ENCODE measurements around the gene PDE9A.

DNA sequence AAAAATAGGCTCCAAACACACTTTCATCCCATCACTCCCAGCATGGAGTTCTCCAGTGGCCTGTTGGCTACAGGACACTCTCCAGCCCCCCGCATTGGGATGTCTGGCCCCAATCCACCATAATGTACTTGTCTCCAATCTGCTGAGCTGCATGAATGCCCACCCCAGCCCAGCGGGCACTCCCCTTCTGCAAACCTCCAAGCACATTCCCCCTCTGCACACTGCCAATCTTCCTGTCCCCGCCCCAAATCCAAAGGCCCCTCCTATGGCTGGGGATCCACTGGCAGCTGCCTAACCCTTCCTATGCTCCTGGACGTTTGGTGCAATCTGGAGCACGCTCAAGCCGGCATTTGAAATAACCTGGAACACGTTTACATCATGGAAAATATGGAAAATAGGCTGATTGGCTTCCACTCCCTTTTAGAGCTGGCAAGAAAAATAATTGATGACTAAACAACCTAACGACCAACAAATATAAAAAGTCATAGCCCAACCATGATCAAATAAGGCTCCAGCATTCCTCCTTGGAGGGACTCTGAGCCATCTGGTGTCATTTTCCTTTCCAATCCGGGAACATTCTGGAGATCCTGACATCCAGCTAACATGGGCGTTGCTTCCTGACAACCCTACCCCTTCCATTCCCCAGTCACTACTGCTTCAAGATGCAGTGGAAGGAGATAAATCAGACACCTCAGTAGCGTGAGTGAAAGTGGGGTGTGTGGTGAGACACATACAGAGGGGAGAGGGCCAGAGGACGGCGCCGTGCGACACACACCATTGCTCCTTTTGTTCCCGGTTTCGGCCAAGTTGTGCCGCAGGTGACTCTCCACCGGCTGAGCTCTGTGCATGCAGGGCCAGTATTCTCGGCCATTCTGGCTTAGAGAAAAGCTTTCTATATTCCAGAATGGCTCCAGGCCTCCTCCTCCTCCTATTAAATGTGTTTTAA, 41.6 kb downstream of the PDE9A start:
- TF ChIP-seq, protein P1, sequence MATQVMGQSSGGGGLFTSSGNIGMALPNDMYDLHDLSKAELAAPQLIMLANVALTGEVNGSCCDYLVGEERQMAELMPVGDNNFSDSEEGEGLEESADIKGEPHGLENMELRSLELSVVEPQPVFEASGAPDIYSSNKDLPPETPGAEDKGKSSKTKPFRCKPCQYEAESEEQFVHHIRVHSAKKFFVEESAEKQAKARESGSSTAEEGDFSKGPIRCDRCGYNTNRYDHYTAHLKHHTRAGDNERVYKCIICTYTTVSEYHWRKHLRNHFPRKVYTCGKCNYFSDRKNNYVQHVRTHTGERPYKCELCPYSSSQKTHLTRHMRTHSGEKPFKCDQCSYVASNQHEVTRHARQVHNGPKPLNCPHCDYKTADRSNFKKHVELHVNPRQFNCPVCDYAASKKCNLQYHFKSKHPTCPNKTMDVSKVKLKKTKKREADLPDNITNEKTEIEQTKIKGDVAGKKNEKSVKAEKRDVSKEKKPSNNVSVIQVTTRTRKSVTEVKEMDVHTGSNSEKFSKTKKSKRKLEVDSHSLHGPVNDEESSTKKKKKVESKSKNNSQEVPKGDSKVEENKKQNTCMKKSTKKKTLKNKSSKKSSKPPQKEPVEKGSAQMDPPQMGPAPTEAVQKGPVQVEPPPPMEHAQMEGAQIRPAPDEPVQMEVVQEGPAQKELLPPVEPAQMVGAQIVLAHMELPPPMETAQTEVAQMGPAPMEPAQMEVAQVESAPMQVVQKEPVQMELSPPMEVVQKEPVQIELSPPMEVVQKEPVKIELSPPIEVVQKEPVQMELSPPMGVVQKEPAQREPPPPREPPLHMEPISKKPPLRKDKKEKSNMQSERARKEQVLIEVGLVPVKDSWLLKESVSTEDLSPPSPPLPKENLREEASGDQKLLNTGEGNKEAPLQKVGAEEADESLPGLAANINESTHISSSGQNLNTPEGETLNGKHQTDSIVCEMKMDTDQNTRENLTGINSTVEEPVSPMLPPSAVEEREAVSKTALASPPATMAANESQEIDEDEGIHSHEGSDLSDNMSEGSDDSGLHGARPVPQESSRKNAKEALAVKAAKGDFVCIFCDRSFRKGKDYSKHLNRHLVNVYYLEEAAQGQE (IDR thresholded peaks at IDR 0.05; ENCODE audit: insufficient read depth in 1 of 2, low read depth in 2 of 2, low read length in 2 of 2), result no peak
- TF ChIP-seq POLR2AphosphoS5 (IDR thresholded peaks at IDR 0.05; ENCODE audit: low read depth, low read length) (no peak), SIN3A (IDR thresholded peaks at IDR 0.05; ENCODE audit: borderline replicate concordance, insufficient read depth, low read length) (no peak), TAF1 (IDR thresholded peaks at IDR 0.05; ENCODE audit: borderline replicate concordance, insufficient read depth, low read length) (no peak)
